ENCODE results near the gene KCNQ4. TPM values are rescaled to one million over a fixed set of nuclear protein-coding genes. Genes with fewer than 3 reads are reported as not detected.

Gene KCNQ4
- total and polyA plus RNA-seq, 2 experiments from 2014 or later: 1.3 to 3.0 TPM

- TF ChIP-seq ZNF462 (CRISPR knock-in tag; IDR thresholded peaks at IDR 0.05) (no peak), POLR2AphosphoS5 (IDR thresholded peaks at IDR 0.05; ENCODE audit: low read depth) (no peak), EZH2 (IDR thresholded peaks at IDR 0.05; ENCODE audit: low read depth, unreplicated experiment) (no peak), NANOG (IDR thresholded peaks at IDR 0.05; ENCODE audit: borderline replicate concordance) (no peak)
These were observed 59.1 kb downstream of the KCNQ4 start (continued) for GRCh38 chr1:40842691-40843090.

GRCh38 chr1:40844079-40844478 is 60.5 kb downstream of the KCNQ4 start:
- Histone ChIP-seq H3K36me3 (ENCODE audit: insufficient read depth) (no peaks in the 10 kb centered on the region), H3K4me2 (no peak overlapping the region), H3K79me2 (replicated peaks; ENCODE audit: insufficient read depth) (no peaks in the 10 kb centered on the region), H2AFZ (no peak overlapping the region), H3K9me2 (ENCODE audit: insufficient read depth) (peaks cover 8% of the 10 kb centered on the region; the same call in 1 of the 2 replicates), H3K4me3 (no peak overlapping the region), H3K4me1 (ENCODE audit: insufficient read depth) (no peaks in the 10 kb centered on the region), H4K20me1 (replicated peaks; ENCODE audit: insufficient read depth) (no peaks in the 10 kb centered on the region), H3K27me3 (ENCODE audit: insufficient read depth) (no peaks in the 10 kb centered on the region), H3K27ac (ENCODE audit: low read depth) (no peak overlapping the region), H3F3A (replicated peaks; ENCODE audit: low read depth) (no peaks in the 10 kb centered on the region)
- H3K27ac Mint-ChIP-seq: no peak overlapping the region
- H3K4me1 Mint-ChIP-seq: peaks cover 7% of the 10 kb centered on the region
- 0 out of 3 replicates have a peak, but pooled peaks cover 2% of the 10 kb centered on the region for H3K36me3 Mint-ChIP-seq (ENCODE audit: low read depth)
- no peak for TF ChIP-seq POLR2AphosphoS5 (IDR thresholded peaks at IDR 0.05; ENCODE audit: low read depth)
- TF ChIP-seq EZH2 (IDR thresholded peaks at IDR 0.05; ENCODE audit: low read depth, unreplicated experiment): no peak
- no peak for TF ChIP-seq CTCF (conservative IDR thresholded peaks at IDR 0.05; ENCODE audit: low read depth in 2 of 2)
- no peak overlapping the region for H3K4me3 Mint-ChIP-seq
- DNase-seq (ENCODE audit: low spot score): no peak
- H3K9me3 Mint-ChIP-seq: no peaks in the 10 kb centered on the region
- no peak for ATAC-seq
- peaks cover 6% of the 10 kb centered on the region for H3K27me3 Mint-ChIP-seq (ENCODE audit: insufficient read depth, low read depth, poor library complexity)

Measured in GM23338 (cell line).